NCI-H128 (cell line): ENCODE results near the gene ASPA.

Experiments used
- DNase-seq: peaks from one replicate; lab custom pipeline; 2025; ENCODE audit not compliant: unreplicated experiment; lab: John Stamatoyannopoulos, UW

ASPA gene

DNA sequence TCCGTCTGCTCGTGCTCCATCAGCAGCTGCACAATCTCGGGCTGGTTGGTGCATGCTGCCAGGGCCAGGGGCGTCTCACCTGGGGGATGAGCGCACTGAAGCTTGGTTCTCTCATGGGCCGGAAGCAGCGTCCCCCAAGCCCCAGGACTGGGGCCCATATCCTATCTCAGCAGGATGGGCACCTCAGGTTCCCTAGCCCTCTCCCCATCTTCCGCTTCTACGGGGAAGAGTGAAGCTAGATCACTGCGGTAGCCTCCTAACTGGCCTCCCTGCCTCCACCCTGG is 57.0 kb downstream of the ASPA start:
- no peak for DNase-seq

DNA sequence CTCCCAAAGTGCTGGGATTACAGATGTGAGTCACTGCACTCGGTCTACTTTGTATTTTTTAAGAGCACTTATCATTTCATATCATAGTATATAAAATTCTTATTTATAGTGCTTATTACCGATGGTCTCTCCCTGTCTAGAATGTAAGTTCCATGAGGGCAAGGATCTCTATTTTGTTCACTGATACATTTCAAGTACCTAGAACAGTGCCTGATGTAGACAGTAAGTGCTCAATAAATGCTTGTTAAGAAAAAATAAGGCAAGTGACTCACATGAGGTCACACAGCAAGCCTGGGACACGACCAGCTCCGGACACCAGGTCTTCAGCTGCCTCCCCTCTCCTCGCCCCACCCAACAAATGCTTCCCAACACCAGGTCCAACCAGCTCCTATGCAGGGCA is 58.0 kb downstream of the ASPA start:
- DNase-seq = no peak

DNA sequence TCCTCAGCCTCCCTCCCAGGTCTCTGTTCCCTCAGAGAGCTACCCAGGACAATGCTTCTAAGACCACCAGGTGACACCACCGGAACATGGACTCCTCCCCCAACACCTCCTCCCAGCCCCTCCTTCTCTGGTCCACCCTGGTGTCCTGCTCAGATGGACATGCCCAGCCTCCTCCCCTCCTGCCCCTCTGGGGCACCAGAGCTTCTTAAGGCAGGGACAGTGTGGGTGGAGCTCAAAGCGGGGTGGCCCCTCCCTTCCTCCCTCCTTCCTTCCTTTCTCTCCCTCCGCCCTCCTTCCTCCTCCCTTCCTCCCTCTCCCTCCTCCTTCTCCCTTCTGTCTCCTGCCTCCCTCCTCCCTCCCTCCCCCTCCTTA is 59.1 kb downstream of the ASPA start:
- no peak for DNase-seq

DNA sequence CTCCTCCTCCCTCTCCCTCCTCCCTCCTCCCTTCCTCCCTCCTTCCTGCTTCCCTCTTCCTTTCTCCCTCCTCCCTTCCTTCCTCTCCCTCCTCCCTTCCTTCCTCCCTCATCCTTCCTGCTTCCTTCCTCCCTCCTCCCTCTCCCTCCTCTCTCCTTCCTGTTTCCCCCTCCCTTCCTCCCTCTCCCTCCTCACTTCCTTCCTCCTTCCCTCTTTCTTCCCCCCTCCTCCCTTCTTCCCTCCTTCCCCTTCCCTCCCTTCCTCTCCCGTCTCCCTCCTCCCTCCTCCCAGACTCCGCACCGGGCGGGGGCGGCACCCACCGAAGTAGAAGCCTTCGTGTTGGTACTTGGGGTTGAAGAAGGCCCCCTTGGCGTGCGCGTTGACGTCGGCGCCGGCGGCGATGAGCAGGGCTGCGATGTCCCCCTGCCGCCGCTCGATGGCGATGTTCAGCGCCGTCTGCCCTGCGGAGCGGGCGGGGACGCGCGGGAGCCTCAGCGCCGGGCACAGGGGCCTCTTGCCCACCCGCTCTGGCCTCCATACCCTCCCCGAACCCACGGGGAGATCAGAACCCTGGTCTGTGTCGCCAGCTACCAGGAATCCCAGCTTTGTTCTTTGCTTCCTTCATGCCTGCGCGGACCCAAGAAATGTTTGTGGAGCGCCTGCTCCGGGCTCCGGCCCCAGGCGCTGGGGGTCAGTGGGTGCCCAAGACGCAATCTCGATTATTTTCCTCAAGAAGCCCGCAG is 59.6 kb downstream of the ASPA start:
- DNase-seq = no peak

DNA sequence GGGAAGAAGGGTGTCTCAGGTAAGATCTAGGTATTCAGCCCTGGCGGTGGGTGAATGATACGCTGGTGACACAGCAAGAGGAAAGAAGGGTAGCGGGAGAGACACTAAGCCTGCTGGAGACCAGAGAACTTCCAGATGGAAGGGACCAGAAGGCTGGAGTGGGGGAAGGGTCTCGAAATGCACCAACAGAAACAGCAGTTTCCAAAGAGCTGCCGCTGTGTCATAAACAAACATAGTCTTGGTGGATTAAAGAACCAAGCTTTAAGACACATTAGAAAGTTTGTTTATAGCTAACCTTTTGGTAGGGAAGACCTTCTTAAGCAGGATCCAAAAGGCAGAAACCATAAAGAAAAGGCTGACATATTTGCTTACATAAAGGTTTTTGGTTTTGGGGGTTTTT is 60.9 kb downstream of the ASPA start:
- no peak for DNase-seq

DNA sequence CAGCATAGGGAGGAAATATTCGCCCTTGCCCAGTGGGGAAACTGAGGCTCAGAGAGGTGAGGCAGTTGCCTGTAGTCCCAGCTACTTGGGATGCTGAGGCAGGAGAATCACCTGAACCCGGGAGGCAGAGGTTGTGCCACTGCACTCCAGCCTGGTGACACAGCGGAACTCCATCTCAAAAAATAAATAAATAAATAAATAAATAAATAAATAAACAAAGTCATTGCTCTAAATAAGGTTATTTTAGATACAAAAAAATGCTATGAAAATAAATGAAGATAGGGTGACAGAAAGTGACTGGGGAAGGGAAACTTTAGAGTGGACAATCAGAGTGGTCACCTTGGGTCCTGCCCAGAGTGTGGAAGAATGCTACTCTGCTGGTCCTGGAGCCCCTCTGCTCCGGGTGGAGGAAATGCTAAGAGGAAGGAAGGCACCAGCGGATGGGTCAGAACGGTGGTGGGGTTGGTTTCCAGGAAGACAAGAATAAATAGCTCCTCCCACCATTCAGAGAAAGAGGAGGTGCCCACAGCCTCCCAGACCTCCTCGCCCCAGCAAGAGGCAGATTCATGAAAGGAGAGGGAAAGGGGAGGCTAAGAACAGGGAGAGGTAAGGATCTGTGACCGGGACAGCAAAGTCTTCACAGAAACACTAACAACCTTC is 64.2 kb downstream of the ASPA start:
- no peak for DNase-seq

DNA sequence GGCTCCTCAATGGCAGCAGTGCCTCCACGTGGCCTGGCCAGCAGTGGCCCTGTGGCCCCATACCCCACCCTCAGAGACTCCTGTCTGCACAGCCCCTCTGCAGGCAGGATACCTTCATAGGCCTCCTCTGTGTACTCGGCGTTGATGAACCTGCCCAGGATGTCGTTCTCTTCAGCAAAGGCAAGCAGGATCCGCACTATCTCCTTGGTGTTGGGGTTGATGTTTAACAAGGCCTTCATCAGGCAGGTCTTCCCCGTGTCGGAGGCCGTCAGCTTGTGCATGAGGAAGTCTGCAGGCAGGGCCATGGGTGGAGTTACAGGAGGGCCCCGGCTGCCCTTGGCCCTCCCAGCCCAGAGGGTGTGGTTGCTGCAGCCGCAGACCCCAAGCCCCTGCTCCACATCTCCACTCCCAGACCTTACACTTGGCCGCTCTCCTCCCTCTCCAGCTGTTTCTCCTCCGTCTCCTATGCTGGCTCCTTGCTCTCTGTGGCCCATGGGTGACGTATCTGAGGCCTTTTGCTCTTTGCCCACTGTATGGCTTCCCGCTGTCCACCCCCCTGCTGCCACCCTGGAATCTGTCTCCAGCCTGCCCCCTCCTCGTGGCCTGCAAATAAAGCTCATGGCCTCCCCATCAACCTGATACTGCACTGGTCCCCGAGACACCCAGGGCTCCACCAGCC is 66.8 kb downstream of the ASPA start:
- DNase-seq = no peak

DNA sequence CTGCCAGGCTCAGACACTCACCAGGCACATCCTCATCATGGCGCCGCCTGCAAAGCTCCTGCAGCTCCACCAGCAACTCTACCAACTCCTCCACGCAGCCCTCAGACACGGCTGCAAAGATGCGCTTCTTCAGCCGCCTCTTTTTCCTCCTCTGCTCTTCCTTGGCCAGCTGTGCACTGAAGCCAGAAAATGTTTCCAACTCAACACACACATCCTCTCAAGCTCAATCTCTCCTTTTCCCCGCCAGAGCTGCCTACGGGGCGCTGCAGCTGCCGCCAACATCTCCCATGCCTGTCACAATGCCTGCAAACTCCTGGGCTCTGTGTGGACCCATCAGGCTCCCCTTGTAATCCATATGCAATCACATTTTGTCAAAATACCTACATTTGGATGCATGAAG is 67.7 kb downstream of the ASPA start:
- DNase-seq = no peak

DNA sequence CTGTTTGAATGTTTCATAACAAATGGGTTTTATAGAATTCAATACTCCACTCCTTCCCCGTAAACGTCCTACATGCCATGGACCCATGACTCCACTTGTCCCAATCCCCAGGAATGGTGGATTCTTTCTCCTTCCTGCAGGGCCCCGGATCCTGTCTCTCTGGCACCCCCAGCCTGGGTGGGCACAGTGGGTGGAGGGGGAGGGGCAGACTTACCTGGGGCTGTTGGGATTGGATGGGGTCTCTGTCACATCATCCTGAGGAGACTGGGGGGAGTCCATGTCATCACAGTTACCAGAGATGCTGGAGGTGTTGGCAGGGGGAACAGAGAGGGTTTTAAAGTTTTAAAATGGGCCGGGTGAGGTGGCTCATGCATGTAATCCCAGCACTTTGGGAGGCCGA is 68.6 kb downstream of the ASPA start:
- no peak for DNase-seq

DNA sequence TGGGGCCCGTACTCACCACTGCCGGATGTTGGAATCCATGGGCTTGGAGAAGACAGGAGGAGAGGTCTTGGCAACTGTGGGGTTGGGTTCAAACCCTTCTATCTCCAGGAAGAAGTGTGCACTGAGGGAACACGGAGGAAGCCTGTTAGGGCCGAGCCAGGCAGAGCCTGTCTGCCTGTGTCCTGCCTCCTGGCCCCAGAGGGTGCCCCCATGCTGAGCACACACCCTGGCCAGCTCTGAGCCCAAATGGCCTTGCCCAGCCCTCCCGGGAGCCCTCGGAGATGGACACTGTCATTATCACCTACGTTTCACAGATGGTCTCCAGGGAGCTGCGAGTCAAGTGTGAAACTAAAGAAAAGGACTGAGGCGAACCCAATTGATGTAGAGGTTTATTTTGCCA is 69.4 kb downstream of the ASPA start:
- DNase-seq = no peak

DNA sequence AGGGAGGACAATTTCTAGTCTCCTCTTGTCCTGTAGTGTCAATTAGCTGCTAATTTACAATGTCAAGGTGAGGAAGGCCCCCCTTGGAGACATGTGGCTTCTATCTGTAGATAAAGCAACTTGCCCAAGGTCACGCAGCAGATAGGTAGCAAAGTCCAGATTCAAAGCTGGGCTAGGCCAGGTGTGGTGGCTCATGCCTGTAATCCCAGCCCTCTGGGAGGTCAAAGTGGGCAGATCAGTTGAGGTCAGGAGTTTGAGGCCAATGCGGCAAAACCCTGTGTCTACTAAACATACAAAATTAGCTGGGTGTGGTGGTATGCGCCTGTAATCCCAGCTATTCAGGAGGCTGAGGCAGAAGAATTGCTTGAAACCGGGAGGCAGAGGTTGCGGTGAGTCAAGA is 70.7 kb downstream of the ASPA start:
- DNase-seq = no peak

DNA sequence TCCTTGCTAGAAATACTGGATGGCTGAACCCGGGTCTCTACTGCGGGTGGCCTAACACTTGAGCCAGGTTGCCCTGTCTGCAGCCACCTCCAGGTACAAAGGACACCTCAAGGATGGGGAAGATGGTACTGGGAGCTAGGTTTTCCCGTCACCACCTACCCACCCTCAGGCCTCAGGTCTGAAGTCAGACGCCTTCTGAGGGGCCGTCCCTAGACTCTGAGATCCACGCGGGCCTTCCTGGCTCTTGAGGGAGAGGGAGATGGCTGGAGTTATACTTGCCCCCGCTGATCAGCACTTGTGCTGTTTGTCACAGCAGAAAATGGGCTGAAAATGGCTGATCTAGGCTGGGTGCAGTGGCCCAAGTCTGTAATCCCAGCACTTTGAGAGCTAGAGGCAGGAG is 71.2 kb downstream of the ASPA start:
- no peak for DNase-seq

DNA sequence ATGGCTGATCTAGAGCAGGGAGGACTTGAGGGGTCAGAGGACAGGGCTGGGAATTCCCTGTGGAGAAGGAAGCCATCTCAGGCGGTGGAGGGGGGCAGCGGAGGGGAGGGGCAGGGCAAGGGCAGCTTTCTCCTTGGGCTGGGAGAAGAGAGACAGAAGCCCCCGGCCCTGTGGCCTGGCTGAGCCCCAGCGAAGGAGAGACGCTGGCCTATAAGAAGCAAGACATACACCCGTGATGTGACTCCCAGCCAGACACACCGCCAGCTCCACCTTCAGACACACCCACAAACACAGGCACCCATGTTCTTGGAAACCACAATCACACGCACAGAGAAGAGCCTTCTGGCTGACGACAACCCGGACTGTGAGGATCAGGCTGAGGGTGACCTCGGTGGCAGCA is 71.8 kb downstream of the ASPA start:
- no peak for DNase-seq

DNA sequence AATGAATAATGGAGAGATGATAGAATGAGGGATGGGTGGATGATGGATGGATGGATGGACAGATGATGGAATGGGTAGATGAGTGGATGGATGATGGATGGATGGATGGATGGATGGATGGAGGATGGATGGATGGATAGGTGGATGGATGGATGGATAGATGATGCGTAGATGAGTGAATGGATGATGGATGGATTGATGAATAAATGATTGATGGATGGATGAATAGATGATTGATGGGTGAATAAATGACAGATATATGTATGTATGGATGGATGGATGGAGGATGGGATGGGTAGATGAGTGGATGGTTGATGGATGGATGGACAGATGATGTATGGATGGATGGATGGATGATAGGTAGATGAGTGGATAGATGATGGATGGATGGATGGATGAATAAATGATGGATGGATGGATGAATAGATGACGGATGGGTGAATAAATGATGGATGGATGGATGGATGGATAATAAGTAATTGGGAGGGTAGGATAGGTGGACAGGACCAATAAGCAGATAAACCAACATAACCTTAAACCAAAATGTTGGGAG is 73.9 kb downstream of the ASPA start:
- no peak for DNase-seq

DNA sequence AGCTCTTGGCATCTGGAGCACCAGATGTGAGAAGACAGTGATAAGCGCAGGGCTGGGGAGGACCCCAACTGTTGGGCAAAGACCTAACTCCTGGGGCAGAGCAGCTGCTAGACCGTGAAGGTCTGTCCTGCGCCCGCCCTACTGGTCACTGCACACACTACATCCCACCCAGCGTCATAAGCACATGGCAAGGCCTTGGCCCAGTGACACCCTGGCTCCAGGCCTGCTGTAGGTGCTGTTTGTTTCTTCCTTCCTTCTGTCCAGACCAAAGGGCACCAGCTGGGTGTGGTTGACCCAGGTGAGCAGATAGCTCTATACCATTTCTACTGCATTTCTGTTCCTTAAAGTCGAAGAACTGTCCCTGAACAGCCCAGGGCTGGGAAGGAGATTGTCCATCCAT is 75.4 kb downstream of the ASPA start:
- DNase-seq = no peak

DNA sequence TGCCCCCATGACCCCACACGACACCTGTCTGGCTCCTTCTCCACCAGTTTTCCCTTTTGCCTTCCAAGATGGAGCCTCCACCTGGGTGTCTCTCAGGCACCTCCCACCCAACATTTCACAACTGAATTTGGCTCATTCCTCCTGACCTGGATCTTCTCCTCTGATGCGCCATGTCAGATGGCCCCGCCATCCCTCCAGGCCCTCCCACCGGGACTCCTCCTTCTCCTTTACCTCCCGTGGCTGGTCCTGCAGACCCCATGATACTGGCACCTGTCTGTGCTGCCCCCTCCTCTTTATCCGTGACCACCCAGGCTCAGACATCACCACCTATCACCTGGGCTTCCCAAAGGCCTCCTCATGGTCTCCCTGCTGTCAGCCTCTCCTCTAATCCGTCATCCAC is 77.1 kb downstream of the ASPA start:
- DNase-seq = no peak
